A673 (cell line): ENCODE data around the gene RSPH6A. TPM values are rescaled to one million over a fixed set of nuclear protein-coding genes. Genes with fewer than 3 reads are reported as not detected.

Source experiments
- BruUV-seq: library from RNA; stranded (reverse); fragments of 400-500 nt; replicated peaks from 2 replicates; lab custom pipeline; 2021; lab: Mats Ljungman, UMichigan
- CTCF ChIA-PET: fragments of 300-600 bp; sonication (Branson Sonifier 250); formaldehyde crosslinking; loops from one replicate; lab custom pipeline; 2022; ENCODE audit warnings: antibody characterized with exemption; lab: Charles Lee
- POLR2A ChIA-PET: fragments of 300-600 bp; sonication (Branson Sonifier 250); formaldehyde crosslinking; loops from one replicate; lab custom pipeline; 2022; ENCODE audit warnings: antibody characterized with exemption; ENCODE audit not compliant: low non-redundant PET; lab: Charles Lee
- DNase-seq: peaks from one replicate; pipeline ENCODE4 v3.0.0-alpha.2; 2015; ENCODE audit warnings: low spot score
- H3K27ac ChIP-seq: fragments of 200-600 bp; sonication (generic); 2 replicates; pipeline ENCODE4 v1.5.1; 2016; ENCODE audit warnings: mixed run types, low read depth, mild to moderate bottlenecking, mixed read lengths, antibody characterized with exemption, low read length; ENCODE audit not compliant: poor library complexity, severe bottlenecking
- H3K27me3 ChIP-seq: fragments of 200-600 bp; sonication (generic); replicated peaks from 2 replicates; pipeline ENCODE4 v1.6.1; 2017; ENCODE audit warnings: mixed run types, low read depth, mild to moderate bottlenecking, mixed read lengths, antibody characterized with exemption, low read length; ENCODE audit not compliant: insufficient read depth, poor library complexity
- H3K36me3 ChIP-seq: fragments of 200-600 bp; sonication (generic); 2 replicates; pipeline ENCODE4 v1.6.1; 2016; ENCODE audit warnings: mixed run types, mild to moderate bottlenecking, mixed read lengths, antibody characterized with exemption, low read length; ENCODE audit not compliant: insufficient read depth, poor library complexity, severe bottlenecking
- H3K4me1 ChIP-seq: fragments of 200-600 bp; sonication (generic); 2 replicates; pipeline ENCODE4 v1.6.1; 2017; ENCODE audit warnings: mixed run types, mild to moderate bottlenecking, mixed read lengths, antibody characterized with exemption, low read length; ENCODE audit not compliant: insufficient read depth, poor library complexity, severe bottlenecking
- H3K4me3 ChIP-seq: fragments of 200-600 bp; sonication (generic); 2 replicates; pipeline ENCODE4 v1.5.1; 2016; ENCODE audit warnings: low read depth, mixed run types, mild to moderate bottlenecking, mixed read lengths, low read length; ENCODE audit not compliant: poor library complexity, severe bottlenecking
- H3K9me3 ChIP-seq: fragments of 200-600 bp; sonication (generic); 2 replicates; pipeline ENCODE4 v1.6.1; 2016; ENCODE audit warnings: mixed run types, low read depth, mild to moderate bottlenecking, mixed read lengths, antibody characterized with exemption, low read length; ENCODE audit not compliant: poor library complexity, severe bottlenecking
- CTCF ChIP-seq: fragments of 300-800, 200-600 bp; sonication (generic); conservative IDR thresholded peaks from 2 replicates; pipeline ENCODE4 v1.5.1; 2017; ENCODE audit warnings: low read depth, mild to moderate bottlenecking, antibody characterized with exemption, low read length, moderate library complexity, mixed read lengths
- EZH2 ChIP-seq: fragments of 200-600 bp; sonication (generic); IDR thresholded peaks from 2 replicates; pipeline ENCODE4 v1.6.1; 2017; ENCODE audit warnings: borderline replicate concordance, low read depth, mild to moderate bottlenecking, mixed read lengths, antibody characterized with exemption, low read length; ENCODE audit not compliant: poor library complexity, severe bottlenecking
- intact Hi-C: fragments of 100-400 bp; cut with micrococcal nuclease; formaldehyde crosslinking; loops from one replicate; pipeline ENCODE4 v1.10.0; 2022; ENCODE audit not compliant: unreplicated experiment
- total RNA-seq: library from RNA; stranded (reverse); gene quantifications from 2 replicates; pipeline ENCODE4 v1.2.3, GENCODE V29; 2021

The RSPH6A gene
- total RNA-seq, 1 experiment from 2014 or later: 0.19 TPM

- no peaks in the 10 kb centered on the region for H3K27me3 ChIP-seq
- no peaks in the 10 kb centered on the region for H3K9me3 ChIP-seq
- no peaks in the 10 kb centered on the region for H3K36me3 ChIP-seq
- BruUV-seq: no TSS peak
- H3K27ac ChIP-seq: peak overlapping the region; percentile 98
- intact Hi-C loops: no loop called here
- H3K4me3 ChIP-seq: peak overlapping the region; percentile 89
- peak; percentile 69 for DNase-seq
- ChIA-PET CTCF (interaction anchor here (0.7 kb wide), 1 partner anchor 260 kb away, joined by 3 read pairs; no protein-coding TSS in a partner anchor), POLR2A (interaction anchor here (0.6 kb wide), 2 partner anchors 16 to 50 kb away, joined by 4 to 5 read pairs; no protein-coding TSS in a partner anchor)
- peaks cover 22% of the 10 kb centered on the region for H3K4me1 ChIP-seq
- TF ChIP-seq EZH2 (no peak), CTCF (no peak)
Measured at GRCh38 chr19:45767410-45767880, 47.7 kb downstream of the RSPH6A start.

- Histone ChIP-seq H3K4me3 (peak overlapping the region; percentile 89), H3K9me3 (no peaks in the 10 kb centered on the region), H3K27ac (peak overlapping the region; percentile 98), H3K4me1 (peaks cover 22% of the 10 kb centered on the region), H3K36me3 (no peaks in the 10 kb centered on the region), H3K27me3 (no peaks in the 10 kb centered on the region)
- POLR2A ChIA-PET: interaction anchor here (0.6 kb wide), 1 partner anchor 15 kb away, joined by 4 read pairs; no protein-coding TSS in a partner anchor
- BruUV-seq: no TSS peak
- CTCF ChIA-PET: interaction anchor here (0.7 kb wide), 1 partner anchor 259 kb away, joined by 3 read pairs; no protein-coding TSS in a partner anchor
- TF ChIP-seq CTCF: no peak
- no peak for TF ChIP-seq EZH2
- intact Hi-C loops: no loop called here
- DNase-seq: no peak
Measured at GRCh38 chr19:45766869-45767346, 48.2 kb downstream of the RSPH6A start.

- H3K27ac ChIP-seq: peak overlapping the region; percentile 98
- H3K36me3 ChIP-seq: no peaks in the 10 kb centered on the region
- POLR2A ChIA-PET: no interaction called here
- H3K4me3 ChIP-seq: peak overlapping the region; percentile 89
- no peaks in the 10 kb centered on the region for H3K9me3 ChIP-seq
- intact Hi-C loops: no loop called here
- DNase-seq: no peak
- no peaks in the 10 kb centered on the region for H3K27me3 ChIP-seq
- BruUV-seq: no TSS peak
- CTCF ChIA-PET: no interaction called here
- H3K4me1 ChIP-seq: peaks cover 22% of the 10 kb centered on the region
- TF ChIP-seq CTCF (no peak), EZH2 (no peak)
Measured at GRCh38 chr19:45766296-45766868, 48.7 kb downstream of the RSPH6A start.
